Activated T-cell treated with anti-CD3 and anti-CD28 coated beads, Interleukin-2, amount 50 U/mL, for 4 hours (primary cell): ENCODE results near the gene STAMBPL1. TPM values are rescaled to one million over a fixed set of nuclear protein-coding genes. Genes with fewer than 3 reads are reported as not detected.
"Not testable (repeated sequence)": the region's sequence is repeated elsewhere in the genome, so short reads cannot be mapped to it uniquely, and the experiment has no call there.

Experiments used
- ATAC-seq, 2 donors: fragments of 200-7000 bp; cut with Tn5 transposase; one replicate each; pipeline ENCODE4 v1.10.0; 2021
- DNase-seq: peaks from one replicate; pipeline ENCODE4 v3.0.0-alpha.2; 2020
- H3K27me3 Mint-ChIP-seq: one replicate; pipeline ENCODE4 v1.8.0; 2021; ENCODE audit warnings: low read depth, mixed read lengths
- H3K36me3 Mint-ChIP-seq: one replicate; pipeline ENCODE4 v1.8.0; 2022; ENCODE audit warnings: mixed read lengths; ENCODE audit not compliant: insufficient read depth
- H3K4me1 Mint-ChIP-seq: one replicate; pipeline ENCODE4 v1.8.0; 2021; ENCODE audit warnings: low read depth, mixed read lengths
- H3K4me3 Mint-ChIP-seq: one replicate; pipeline ENCODE4 v1.8.0; 2021; ENCODE audit warnings: mild to moderate bottlenecking, moderate library complexity, mixed read lengths
- H3K9me3 Mint-ChIP-seq: one replicate; pipeline ENCODE4 v1.8.0; 2021; ENCODE audit warnings: mixed read lengths
- total RNA-seq, 3 donors: library from RNA; stranded (reverse); gene quantifications; one replicate each; pipeline ENCODE4 v1.2.1, GENCODE V29; 2021

The STAMBPL1 gene
- total RNA-seq = 10 to 100 TPM; 15.1 to 24.7 (median 19.4) TPM

GRCh38 chr10:88879534-88880281 is at the start of gene STAMBPL1:
Gene STAMBPL1, plus strand, starts transcription at chr10:88880245. Its CDS starts 21,464 bp downstream, at chr10:88901709.
- Mint-ChIP-seq H3K9me3 (no peaks in the 10 kb centered on the region), H3K36me3 (no peaks in the 10 kb centered on the region), H3K4me3 (peak within 1 kb of the TSS; percentile 95), H3K27me3 (no peaks in the 10 kb centered on the region), H3K4me1 (peaks cover 55% of the 10 kb centered on the region)
- ATAC-seq (peak; percentile 70 to 74), DNase-seq (peak; percentile 66)

GRCh38 chr10:88830643-88831268 is 49.3 kb upstream of the STAMBPL1 start:
- Mint-ChIP-seq H3K4me1 (peaks cover 58% of the 10 kb centered on the region), H3K36me3 (no peaks in the 10 kb centered on the region), H3K9me3 (no peaks in the 10 kb centered on the region), H3K4me3 (no peak overlapping the region), H3K27me3 (no peaks in the 10 kb centered on the region)
- DNase-seq = no peak
- peak in 1 of 2 donors; percentile 19 for ATAC-seq

GRCh38 chr10:88831709-88832108 is 48.3 kb upstream of the STAMBPL1 start:
- peaks cover 49% of the 10 kb centered on the region for H3K4me1 Mint-ChIP-seq
- ATAC-seq = peak; percentile 57 to 64
- H3K9me3 Mint-ChIP-seq = no peaks in the 10 kb centered on the region
- DNase-seq = peak; percentile 11
- H3K27me3 Mint-ChIP-seq = no peaks in the 10 kb centered on the region
- H3K36me3 Mint-ChIP-seq = no peaks in the 10 kb centered on the region
- H3K4me3 Mint-ChIP-seq = no peak overlapping the region

GRCh38 chr10:88832376-88832775 is 47.7 kb upstream of the STAMBPL1 start:
- no peak for DNase-seq
- Mint-ChIP-seq H3K9me3 (no peaks in the 10 kb centered on the region), H3K4me3 (no peak overlapping the region), H3K36me3 (no peaks in the 10 kb centered on the region), H3K27me3 (no peaks in the 10 kb centered on the region), H3K4me1 (peaks cover 42% of the 10 kb centered on the region)
- ATAC-seq = no peak

GRCh38 chr10:88833156-88833555 is 46.9 kb upstream of the STAMBPL1 start:
- DNase-seq (no peak), ATAC-seq (no peak)
- no peaks in the 10 kb centered on the region for H3K9me3 Mint-ChIP-seq
- no peaks in the 10 kb centered on the region for H3K27me3 Mint-ChIP-seq
- H3K36me3 Mint-ChIP-seq = no peaks in the 10 kb centered on the region
- no peak overlapping the region for H3K4me3 Mint-ChIP-seq
- H3K4me1 Mint-ChIP-seq = peaks cover 37% of the 10 kb centered on the region

GRCh38 chr10:88833723-88834122 is 46.3 kb upstream of the STAMBPL1 start:
- Mint-ChIP-seq H3K4me3 (no peak overlapping the region), H3K27me3 (no peaks in the 10 kb centered on the region), H3K36me3 (no peaks in the 10 kb centered on the region), H3K9me3 (no peaks in the 10 kb centered on the region), H3K4me1 (peaks cover 32% of the 10 kb centered on the region)
- ATAC-seq (no peak), DNase-seq (no peak)

GRCh38 chr10:88835096-88835909 is 44.7 kb upstream of the STAMBPL1 start:
- Mint-ChIP-seq H3K36me3 (no peaks in the 10 kb centered on the region), H3K4me1 (peaks cover 28% of the 10 kb centered on the region), H3K9me3 (no peaks in the 10 kb centered on the region), H3K4me3 (no peak overlapping the region), H3K27me3 (no peaks in the 10 kb centered on the region)
- peak; percentile 85 for DNase-seq
- ATAC-seq = peak; percentile 86 to 89

- Mint-ChIP-seq H3K4me1 (peaks cover 24% of the 10 kb centered on the region), H3K36me3 (no peaks in the 10 kb centered on the region), H3K4me3 (no peak overlapping the region), H3K9me3 (no peaks in the 10 kb centered on the region), H3K27me3 (no peaks in the 10 kb centered on the region)
- ATAC-seq (no peak), DNase-seq (no peak)
These were observed 44.2 kb upstream of the STAMBPL1 start for GRCh38 chr10:88835910-88836221.

GRCh38 chr10:88837632-88838031 is 42.4 kb upstream of the STAMBPL1 start:
- H3K4me3 Mint-ChIP-seq, H3K27me3 Mint-ChIP-seq: not testable (repeated sequence)

GRCh38 chr10:88838766-88839350 is 41.2 kb upstream of the STAMBPL1 start:
- H3K36me3 Mint-ChIP-seq = no peaks in the 10 kb centered on the region
- H3K4me3 Mint-ChIP-seq = no peak overlapping the region
- peaks cover 2% of the 10 kb centered on the region for H3K27me3 Mint-ChIP-seq
- ATAC-seq (no peak), DNase-seq (no peak)
- H3K9me3 Mint-ChIP-seq = no peaks in the 10 kb centered on the region
- peaks cover 1% of the 10 kb centered on the region for H3K4me1 Mint-ChIP-seq

More at GRCh38 chr10:88837632-88838031, 42.4 kb upstream of the STAMBPL1 start:
- H3K4me1 Mint-ChIP-seq = peaks cover 13% of the 10 kb centered on the region
- DNase-seq, H3K36me3 Mint-ChIP-seq, H3K9me3 Mint-ChIP-seq, ATAC-seq: not testable (repeated sequence)

- H3K9me3 Mint-ChIP-seq = no peaks in the 10 kb centered on the region
- DNase-seq (no peak), ATAC-seq (no peak)
- H3K27me3 Mint-ChIP-seq = peaks cover 4% of the 10 kb centered on the region
- no peak overlapping the region for H3K4me3 Mint-ChIP-seq
- H3K36me3 Mint-ChIP-seq = no peaks in the 10 kb centered on the region
- H3K4me1 Mint-ChIP-seq = no peaks in the 10 kb centered on the region
These were observed 39.9 kb upstream of the STAMBPL1 start for GRCh38 chr10:88840104-88840503.

GRCh38 chr10:88840881-88841280 is 39.2 kb upstream of the STAMBPL1 start:
- Mint-ChIP-seq H3K9me3 (no peaks in the 10 kb centered on the region), H3K36me3 (no peaks in the 10 kb centered on the region), H3K4me3 (no peak overlapping the region), H3K4me1 (no peaks in the 10 kb centered on the region), H3K27me3 (peaks cover 7% of the 10 kb centered on the region)
- ATAC-seq (no peak), DNase-seq (no peak)

GRCh38 chr10:88841316-88842111 is 38.5 kb upstream of the STAMBPL1 start:
- no peak overlapping the region for H3K4me3 Mint-ChIP-seq
- H3K36me3 Mint-ChIP-seq = no peaks in the 10 kb centered on the region
- ATAC-seq (no peak), DNase-seq (no peak)
- no peaks in the 10 kb centered on the region for H3K4me1 Mint-ChIP-seq
- peaks cover 8% of the 10 kb centered on the region for H3K27me3 Mint-ChIP-seq
- H3K9me3 Mint-ChIP-seq = no peaks in the 10 kb centered on the region

GRCh38 chr10:88843171-88843570 is 36.9 kb upstream of the STAMBPL1 start:
- H3K4me3 Mint-ChIP-seq = no peak overlapping the region
- H3K27me3 Mint-ChIP-seq = peaks cover 8% of the 10 kb centered on the region
- H3K36me3 Mint-ChIP-seq = no peaks in the 10 kb centered on the region
- no peaks in the 10 kb centered on the region for H3K9me3 Mint-ChIP-seq
- no peak for DNase-seq
- H3K4me1 Mint-ChIP-seq = peaks cover under 1% of the 10 kb centered on the region
- no peak for ATAC-seq
